ENCODE results near the gene ETV6.

DNA sequence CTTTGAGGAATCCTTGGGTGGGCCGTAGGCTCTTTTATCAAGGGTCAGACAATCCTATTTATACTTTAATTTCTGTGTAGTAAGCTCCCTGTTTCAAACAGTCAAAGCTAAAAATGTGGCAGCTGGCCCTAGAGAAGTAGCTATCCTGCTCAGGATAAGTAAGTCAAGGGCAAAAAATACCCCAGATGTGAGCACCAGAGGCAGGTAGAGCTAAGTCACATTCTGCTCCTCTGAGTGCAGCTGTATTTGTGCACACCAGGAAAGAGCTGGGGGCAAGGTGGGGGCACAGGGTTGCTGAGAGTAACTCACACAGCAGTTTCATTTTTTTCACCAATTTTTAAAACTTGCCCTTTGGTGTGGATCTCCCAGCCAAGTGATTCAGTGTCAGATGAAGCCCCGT is 5.3 kb downstream of the ETV6 start:
- no peak for TF ChIP-seq CHD2 (IDR thresholded peaks at IDR 0.05; ENCODE audit: low read length)
- TF ChIP-seq, protein P1, sequence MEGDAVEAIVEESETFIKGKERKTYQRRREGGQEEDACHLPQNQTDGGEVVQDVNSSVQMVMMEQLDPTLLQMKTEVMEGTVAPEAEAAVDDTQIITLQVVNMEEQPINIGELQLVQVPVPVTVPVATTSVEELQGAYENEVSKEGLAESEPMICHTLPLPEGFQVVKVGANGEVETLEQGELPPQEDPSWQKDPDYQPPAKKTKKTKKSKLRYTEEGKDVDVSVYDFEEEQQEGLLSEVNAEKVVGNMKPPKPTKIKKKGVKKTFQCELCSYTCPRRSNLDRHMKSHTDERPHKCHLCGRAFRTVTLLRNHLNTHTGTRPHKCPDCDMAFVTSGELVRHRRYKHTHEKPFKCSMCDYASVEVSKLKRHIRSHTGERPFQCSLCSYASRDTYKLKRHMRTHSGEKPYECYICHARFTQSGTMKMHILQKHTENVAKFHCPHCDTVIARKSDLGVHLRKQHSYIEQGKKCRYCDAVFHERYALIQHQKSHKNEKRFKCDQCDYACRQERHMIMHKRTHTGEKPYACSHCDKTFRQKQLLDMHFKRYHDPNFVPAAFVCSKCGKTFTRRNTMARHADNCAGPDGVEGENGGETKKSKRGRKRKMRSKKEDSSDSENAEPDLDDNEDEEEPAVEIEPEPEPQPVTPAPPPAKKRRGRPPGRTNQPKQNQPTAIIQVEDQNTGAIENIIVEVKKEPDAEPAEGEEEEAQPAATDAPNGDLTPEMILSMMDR (IDR thresholded peaks at IDR 0.05; ENCODE audit: control extremely low read depth in 1 of 3, insufficient read depth in 1 of 3, low read depth in 1 of 3, low read length in 3 of 3) = no peak
- TF ChIP-seq CHD1 (IDR thresholded peaks at IDR 0.05; ENCODE audit: low read depth, low read length) = no peak
- TF ChIP-seq BRCA1 (IDR thresholded peaks at IDR 0.05; ENCODE audit: low read depth, low read length) = no peak
- TF ChIP-seq PHF8 (conservative IDR thresholded peaks at IDR 0.05; ENCODE audit: low read depth, low read length) = no peak
- no peak for TF ChIP-seq TAF1 (IDR thresholded peaks at IDR 0.05; ENCODE audit: low read depth, low read length)
- TF ChIP-seq JUND (IDR thresholded peaks at IDR 0.05; ENCODE audit: low read length) = no peak
- TF ChIP-seq RAD21 (IDR thresholded peaks at IDR 0.05 in 1 of 2, conservative IDR thresholded peaks at IDR 0.05 in 1 of 2; ENCODE audit: low read depth in 2 of 2, low read length in 2 of 2) = no peak
- no peak for TF ChIP-seq SP1 (IDR thresholded peaks at IDR 0.05; ENCODE audit: low read depth, low read length)
- no peak for TF ChIP-seq TCF12 (IDR thresholded peaks at IDR 0.05; ENCODE audit: low read depth, low read length)
- TF ChIP-seq ZNF274 (IDR thresholded peaks at IDR 0.05; ENCODE audit: borderline replicate concordance, extremely low read depth, low read length) = no peak
- TF ChIP-seq SIN3A (conservative IDR thresholded peaks at IDR 0.05 in 1 of 2, IDR thresholded peaks at IDR 0.05 in 1 of 2; ENCODE audit: low read depth in 1 of 2, low read length in 2 of 2) = no peak

All from H1 (cell line).